Stimulated activated CD4-positive, alpha-beta T cell treated with anti-CD3 and anti-CD28 coated beads, Interleukin-12 subunit alpha, Interleukin-12 subunit beta, amount 100 ng/mL, for 48 hours (primary cell): ENCODE measurements around the gene LRRD1.
A peak's percentile ranks its signal among the peaks of the same experiment; 100 is the strongest.
"Not testable (repeated sequence)": the region's sequence is repeated elsewhere in the genome, so short reads cannot be mapped to it uniquely, and the experiment has no call there.

Experiments
- DNase-seq, 3 donors: peaks; one replicate each; pipeline ENCODE4 v3.0.0-alpha.2; 2020; ENCODE audit warnings: low read depth in 2 of 3, low spot score in 1 of 3

LRRD1 gene

DNA sequence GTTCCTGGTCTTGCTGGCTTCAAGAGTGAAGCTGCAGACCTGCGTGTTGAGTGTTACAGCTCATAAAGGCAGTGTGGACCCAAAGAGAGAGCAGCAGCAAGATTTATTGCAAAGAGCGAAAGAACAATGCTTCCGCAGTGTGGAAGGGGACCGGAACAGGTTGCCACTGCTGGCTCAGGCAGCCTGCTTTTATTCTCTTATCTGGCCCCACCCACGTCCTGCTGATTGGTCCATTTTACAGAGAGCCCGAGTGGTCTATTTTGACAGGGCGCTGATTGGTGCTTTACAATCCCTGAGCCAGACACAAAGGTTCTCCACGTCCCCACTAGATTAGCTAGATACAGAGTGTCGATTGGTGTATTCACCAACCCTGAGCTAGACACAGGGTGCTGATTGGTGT is 36.2 kb downstream of the LRRD1 start:
- DNase-seq: not testable (repeated sequence)

DNA sequence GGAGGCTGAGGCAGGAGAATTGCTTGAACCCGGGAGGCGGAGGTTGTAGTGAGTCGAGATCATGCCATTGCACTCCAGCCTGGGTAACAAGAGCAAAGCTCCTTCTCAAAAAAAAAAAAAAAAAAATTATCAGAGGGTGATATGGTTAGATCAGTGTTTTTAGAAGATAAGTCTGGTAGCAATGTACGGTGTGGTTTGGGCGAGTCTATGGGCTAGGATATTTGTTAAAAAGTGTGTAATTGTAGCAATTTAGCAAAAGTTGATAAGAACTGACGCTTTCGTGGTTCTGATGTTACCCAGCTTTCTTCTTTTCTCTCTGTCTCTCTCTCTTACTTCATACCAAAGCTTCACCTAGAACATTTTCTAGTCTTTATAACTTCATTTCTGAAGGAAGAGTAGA is 37.8 kb downstream of the LRRD1 start:
- DNase-seq: no peak

DNA sequence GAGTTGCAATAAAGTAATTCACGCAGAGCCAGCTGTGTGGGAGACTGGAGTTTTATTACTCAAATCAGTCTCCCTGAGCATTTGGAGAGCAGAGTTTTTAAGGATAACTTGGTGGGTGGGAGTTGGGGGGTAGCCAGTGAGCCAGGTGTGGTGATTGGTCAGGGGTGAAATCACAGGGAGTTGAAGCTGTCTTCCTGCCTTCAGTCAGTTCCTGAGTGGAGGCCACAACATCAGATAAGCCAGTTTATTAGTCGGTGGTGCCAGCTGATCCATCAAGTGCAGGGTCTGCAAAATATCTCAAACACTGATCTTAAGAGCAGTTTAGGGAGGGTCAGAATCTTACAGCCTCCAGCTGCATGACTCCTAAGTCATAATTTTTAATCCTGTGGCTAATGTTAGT is 41.4 kb downstream of the LRRD1 start:
- no peak for DNase-seq

DNA sequence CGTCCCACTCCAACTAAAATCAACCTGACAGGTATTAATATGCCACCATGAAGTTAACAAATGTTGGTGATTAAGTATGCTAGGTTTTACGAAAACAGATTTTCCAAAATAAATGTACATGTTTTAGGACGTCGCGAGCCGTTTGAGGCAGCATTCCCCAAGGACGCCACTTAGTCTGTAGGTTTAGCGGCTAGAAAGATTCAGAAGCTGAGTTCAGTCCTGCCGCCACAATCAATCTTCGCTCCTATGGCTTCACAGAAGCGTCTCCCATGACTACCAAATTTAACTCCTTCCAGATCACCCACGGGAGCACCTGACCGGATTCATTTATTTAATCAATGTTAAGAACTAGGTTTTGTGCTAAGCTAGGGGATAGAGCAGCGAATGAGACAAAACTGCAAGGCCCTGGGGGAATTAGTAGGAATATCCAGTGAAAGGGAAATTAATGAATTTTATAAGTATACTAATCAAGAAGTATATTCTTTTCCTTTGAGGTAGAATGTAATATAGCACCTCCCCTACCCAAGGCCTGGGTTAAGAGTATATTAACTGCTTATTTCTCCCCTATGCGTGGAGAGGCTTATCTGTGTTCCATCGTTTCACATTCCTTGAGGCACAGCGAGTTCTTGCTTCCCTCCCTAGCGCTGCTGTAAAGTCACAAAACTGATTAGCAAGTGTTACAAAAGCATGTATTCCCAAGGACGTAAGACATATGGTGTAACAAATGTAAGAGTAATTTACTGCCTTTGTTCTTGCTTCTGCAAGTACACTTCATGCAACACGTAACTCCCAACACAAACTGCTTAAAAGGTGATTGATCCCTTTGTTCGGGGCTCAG is 43.7 kb downstream of the LRRD1 start:
- DNase-seq: no peak

DNA sequence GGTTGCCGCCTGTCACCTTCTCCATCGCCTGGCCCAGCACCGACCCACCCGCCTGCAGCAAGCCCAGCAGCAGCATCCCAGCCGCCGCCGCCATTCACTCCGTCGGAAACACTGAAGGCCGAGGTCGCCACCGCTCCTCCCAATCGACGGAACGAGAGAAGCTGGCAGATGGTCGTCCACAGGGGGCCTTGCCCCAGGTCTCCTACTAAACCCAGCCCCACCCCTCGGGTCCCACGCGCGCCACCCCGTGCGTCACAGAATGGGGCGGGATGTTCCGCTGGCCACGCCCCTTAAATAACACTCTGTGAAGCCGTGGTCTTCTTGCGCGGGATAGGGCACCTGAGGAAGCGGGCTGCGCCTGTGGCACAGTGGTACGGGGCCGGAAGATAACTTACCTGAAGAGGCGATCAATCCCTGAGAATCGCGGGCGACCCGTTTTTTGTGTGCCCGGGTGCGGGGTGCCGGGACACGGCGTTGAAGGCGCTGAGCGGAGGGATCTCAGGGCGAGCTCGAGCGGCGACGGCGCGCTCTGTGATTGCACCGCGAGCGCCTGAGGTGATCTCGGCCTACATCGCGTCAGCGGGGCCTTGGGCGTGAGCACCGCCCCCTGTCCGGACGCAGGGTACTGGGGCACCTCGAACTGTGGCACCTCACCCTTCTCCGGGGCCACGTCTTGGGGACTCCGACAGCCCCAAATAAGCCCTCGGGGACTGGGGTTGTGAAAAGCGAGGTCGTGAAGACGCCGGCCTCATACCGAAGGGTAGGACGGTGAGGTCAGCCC is 44.5 kb downstream of the LRRD1 start, which contains the start of gene CYP51A1:
Gene CYP51A1, minus strand, starts transcription at position 207 of the 781 bp plus-strand sequence. Its CDS starts 113 bp downstream, at position 94.
- peak; percentile 86 to 92 (median 87) for DNase-seq

DNA sequence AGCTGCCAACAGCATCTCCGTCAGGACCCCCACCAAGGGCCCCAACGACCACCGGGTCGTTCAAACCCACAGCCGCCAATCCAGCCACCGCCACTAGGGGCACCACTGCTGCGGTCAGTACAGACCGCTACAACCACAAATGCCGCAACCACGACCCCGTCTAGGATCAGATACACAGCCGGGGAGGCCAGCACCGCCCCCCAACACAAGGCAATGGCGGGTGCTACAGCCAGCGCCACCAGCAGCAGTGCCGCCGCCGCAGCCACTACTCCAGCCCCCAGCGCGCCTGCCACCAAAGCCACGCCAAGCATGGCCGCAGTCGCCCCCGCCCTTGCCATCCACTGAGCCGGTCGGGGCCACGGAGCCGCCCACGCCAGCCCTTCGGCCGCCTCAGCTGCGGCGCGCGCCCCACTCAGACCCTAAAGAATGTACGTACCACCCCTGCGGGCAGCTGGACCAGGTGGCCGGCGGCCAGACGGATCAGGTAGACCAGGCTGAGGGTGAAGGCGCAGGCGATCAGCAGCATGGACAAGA is 45.1 kb downstream of the LRRD1 start:
- peak; percentile 39 to 52 (median 52) for DNase-seq

DNA sequence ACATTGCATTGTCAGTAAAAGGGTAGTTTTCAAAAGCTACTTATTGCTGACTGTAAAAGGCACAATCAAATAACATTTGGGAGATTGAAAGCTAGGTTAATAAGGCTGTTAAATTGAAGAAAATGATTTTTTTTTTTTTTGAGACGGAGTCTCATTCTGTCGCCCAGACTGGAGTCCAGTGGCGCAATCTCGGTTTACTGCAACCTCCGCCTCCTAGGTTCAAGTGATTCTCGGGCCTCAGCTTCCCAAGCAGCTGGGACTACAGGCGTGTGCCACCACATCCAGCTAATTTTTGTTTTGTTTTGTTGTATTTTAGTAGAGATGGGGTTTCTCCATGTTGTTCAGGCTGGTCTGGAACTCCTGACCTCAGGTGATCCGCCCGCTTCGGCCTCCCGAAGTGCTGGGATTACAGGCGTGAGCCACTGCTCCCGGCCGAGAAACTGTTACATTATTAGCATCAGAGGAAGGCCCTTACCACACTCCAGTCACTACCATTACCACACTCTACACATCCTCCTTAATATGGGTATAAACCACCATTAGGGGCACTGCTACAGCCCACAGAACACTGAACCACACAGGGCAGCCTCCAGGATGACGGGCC is 45.7 kb downstream of the LRRD1 start:
- no peak for DNase-seq

DNA sequence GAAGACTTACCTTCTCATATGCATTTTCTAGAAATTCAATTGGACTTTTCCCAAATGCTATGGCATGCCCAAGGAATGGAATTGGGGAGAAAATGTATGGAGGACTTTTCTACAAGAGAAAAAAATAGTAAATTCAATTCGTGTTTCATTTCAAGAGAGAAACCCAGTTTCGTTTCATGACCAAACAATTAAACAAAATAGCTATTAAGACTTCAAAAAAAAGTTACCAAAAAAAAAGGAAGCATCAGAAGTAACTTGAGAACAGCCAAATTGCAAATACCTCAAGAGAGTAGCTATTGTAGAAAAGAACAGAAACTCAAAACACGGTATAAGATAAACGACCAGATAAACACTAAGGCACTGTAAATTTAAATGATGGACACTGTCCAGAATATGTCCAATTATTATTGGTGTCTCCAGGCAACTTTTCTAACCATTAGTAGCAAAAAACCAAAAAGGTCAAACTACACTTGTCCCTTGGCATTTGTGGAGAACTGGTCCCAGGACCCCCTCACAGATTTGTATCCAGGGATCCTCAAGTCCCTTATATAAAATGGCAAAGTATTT is 47.1 kb downstream of the LRRD1 start:
- DNase-seq: no peak

DNA sequence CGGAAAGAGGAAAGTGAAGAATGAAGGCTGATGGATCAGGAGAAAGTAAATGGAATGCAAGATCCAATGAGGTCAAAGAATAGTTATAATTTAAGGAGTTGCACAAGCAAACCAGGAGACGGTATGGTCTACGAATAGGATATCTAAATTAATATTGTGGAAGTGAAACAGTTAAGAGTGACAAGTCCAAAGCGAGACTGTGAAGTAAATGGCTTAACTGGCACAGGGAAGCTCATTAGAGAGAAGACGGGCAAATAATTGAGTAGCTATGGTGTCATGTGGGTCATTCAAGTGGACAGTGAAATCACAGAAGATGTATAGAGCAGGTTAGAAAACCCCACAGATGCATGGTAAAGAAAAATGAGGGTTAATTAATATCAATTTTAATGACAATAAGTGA is 47.8 kb downstream of the LRRD1 start:
- no peak for DNase-seq

DNA sequence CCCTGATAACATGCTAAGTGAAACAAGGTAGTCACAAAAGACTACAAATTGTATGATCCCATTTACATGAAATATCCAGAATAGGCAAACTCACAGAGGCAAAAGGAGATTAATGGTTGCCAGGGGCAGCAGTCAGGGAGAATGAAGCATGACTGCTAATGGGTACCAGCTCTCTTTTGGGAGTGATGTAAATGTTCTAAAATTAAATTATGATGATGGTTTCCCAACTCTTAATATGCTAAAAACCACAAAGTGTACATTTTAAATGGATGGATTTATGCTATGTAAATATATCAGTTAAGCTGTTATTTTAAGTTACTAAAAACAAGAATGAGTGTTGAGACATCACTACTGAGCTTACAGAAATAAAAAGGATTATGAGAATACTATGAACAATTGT is 57.3 kb downstream of the LRRD1 start:
- DNase-seq: no peak

DNA sequence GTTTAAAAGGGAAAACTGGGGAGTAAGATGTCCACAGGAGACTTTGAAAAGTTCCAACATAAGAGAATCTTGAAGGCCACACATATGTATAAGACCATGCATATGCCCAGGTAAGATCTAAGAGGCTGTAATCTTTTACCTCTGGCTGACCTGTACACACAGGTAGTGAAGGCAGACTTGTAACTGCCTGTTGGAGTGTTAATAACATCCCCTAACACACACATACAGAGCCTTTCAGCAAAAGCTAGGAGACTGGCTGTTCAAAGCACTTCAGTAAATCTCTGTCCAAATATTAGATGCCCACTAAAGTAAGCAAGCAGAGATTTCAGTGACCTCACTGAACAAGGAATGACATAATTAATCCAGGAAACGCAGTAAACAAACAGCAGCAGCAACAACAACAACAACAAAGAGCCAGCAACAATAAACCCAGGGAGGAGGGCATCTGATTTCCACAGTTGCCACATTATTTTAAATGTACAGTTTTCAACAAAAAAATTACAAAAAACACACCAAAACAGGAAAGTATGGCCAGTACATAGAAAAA is 59.7 kb downstream of the LRRD1 start:
- DNase-seq: no peak

DNA sequence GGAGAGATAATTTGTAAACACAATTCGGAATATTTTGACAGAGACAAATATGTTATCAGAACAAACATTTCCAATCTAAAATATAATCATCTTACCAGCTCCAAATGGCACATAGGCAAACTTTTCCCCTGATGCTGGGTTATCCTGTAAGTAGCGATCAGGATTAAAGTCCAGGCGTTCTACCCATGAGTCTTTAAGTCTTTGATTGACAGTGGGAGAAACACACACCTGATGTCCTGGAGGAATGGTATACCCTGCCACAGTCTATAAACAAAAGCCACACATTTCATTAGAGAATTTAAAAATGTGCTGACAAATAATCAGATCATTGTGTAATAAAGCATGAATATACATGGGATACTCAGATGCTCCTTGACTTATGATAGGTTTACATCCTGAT is 62.0 kb downstream of the LRRD1 start:
- DNase-seq: no peak

DNA sequence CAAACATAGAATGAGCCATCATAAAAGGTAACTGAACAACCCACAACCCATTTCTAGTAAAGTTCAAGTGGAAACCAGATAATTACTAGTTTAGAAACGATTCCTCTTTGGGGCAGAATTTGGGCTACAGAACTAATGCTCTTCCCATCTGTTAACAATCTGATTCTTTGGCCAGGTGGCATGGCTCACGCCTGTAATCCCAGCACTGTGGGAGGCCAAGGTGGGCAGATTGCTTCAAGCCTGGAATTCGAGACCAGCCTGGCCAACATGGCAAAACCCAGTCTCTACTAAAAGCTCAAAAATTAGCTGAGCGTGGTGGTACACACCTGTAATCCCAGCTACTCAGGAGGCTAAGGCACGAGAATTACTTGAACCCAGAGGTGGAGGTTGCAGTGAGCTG is 63.1 kb downstream of the LRRD1 start:
- DNase-seq: no peak

DNA sequence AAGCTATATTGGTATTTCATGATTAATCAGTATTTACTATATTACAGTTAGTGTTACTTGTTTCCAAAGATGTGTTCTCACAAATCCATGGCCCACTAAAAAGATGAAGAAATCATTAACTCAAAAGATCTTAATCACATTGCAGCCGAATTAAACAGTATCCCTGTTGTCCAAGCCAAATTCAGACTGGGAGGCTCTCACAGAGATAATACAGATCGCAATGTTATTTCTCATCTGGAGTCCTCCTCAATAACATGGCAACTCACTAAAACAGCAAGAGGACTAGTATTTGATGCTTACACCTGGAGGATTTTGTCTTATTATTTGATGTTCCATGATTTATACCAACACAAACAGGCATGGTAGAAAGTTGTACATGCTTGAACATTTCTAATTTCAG is 68.1 kb downstream of the LRRD1 start:
- no peak for DNase-seq

DNA sequence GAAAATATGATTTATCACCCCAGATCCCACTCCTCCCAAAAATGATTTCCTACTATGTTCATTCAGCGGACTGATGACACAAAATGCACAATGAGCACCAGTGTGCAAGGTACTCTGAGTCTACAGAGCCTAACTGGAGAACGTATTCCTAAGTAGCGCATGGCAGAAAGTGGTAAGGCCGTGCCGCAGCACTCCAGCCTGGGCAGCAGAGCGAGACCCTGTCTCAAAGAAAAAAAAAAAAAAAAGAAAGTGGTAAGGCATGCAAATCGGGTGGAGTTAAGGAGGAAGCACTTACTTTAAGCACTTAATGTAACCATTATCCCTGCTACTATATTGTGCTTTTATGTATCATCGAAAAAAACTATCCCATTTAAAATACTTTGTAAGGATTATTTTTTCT is 70.1 kb downstream of the LRRD1 start:
- DNase-seq: no peak

DNA sequence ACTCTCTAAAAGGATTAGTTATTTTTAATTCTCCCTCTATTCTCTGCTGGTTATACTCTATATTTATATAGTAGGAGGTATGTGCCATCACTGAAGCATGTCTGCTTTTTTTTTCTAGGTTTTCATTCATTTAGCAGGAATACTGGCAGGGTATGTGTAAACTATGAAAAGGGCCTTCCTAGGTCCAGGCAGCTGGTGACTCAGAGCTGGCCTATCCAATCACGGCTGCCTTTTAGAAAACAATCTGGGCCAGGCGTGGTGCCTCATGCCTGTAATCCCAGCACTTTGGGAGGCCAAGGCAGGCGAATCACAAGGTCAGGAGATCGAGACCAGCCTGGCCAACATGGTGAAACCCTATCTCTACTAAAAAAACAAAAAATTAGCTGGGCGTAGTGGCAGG is 76.1 kb downstream of the LRRD1 start:
- DNase-seq: not testable (repeated sequence)

DNA sequence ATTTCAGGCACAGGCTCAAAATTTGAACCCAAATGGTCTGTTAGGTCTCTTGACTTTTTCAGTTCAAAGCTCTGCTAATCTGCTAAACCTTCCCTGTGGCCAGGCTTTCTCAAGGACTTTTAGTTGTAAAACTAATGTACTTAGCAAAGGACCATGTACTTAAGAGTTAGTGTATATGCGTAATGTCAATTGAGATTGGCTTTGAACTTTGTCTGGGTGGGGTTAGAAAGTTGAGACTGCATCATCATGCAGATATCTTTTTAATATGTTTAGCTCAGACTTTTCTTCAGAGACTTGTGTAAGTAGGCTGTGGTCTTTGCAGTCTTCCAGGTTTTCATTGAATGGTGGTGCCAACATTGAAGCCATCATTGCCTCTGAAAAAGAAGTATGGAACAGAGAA is 78.4 kb downstream of the LRRD1 start:
- DNase-seq: no peak

DNA sequence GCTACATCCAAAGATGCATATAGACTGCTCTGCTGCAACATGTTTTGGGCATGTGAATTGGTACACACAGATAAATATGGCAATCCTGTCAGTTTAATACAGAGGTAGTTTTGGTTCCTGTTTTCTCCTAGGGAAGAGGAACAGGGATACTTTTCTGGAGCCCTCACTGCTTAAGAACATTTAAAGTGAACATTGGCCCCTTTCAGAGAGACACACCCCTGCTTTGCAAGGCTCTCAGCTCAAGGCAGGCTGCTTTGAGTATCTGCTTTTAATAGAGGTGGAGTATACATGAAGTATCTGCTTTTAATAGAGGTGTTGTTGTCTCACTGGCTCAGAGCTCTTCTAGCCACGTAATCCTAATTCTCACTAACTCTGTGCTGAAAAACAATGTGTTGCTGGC is 83.6 kb downstream of the LRRD1 start:
- DNase-seq: no peak
